Vagina (tissue), 2 donors: ENCODE results near the gene HACD4. TPM values are rescaled to one million over a fixed set of nuclear protein-coding genes. Genes with fewer than 3 reads are reported as not detected.
A peak's percentile ranks its signal among the peaks of the same experiment; 100 is the strongest.

Experiments
- DNase-seq, 2 donors: peaks; one replicate each; pipeline ENCODE4 v3.0.0-alpha.2; 2017; ENCODE audit errors: extremely low spot score in 2 of 2
- H3K27ac ChIP-seq: fragments of 200-600 bp; sonication (generic); one replicate; pipeline ENCODE4 v1.5.1; 2019
- H3K27me3 ChIP-seq: fragments of 200-600 bp; sonication (generic); one replicate; pipeline ENCODE4 v1.5.1; 2019
- H3K36me3 ChIP-seq, 2 donors: fragments of 200-600 bp; sonication (generic); one replicate each; pipeline ENCODE4 v1.5.1; 2017 to 2019
- H3K4me1 ChIP-seq: fragments of 200-600 bp; sonication (generic); one replicate; pipeline ENCODE4 v1.5.1; 2019
- H3K4me3 ChIP-seq, 2 donors: fragments of 200-600 bp; sonication (generic); 1 replicate in 1 of 2; 2 replicates in 1 of 2; pipeline ENCODE4 v1.5.1; 2016 to 2019
- H3K9me3 ChIP-seq: fragments of 200-600 bp; sonication (generic); one replicate; pipeline ENCODE4 v1.5.1; 2019
- POLR2A ChIP-seq, 2 donors: fragments of 450-650 bp; IDR thresholded peaks; one replicate each; pipeline ENCODE4 v1.6.1; 2017; ENCODE audit warnings: antibody characterized with exemption in 2 of 2, mild to moderate bottlenecking in 2 of 2, moderate library complexity in 2 of 2
- POLR2AphosphoS5 ChIP-seq, 2 donors: sonication (generic); formaldehyde crosslinking; IDR thresholded peaks; one replicate each; pipeline ENCODE4 v1.9.0; 2017; ENCODE audit warnings: antibody characterized with exemption in 2 of 2, mild to moderate bottlenecking in 2 of 2, low read depth in 1 of 2; ENCODE audit not compliant: insufficient read depth in 1 of 2
- intact Hi-C: fragments of 100-400 bp; cut with DNase I; formaldehyde crosslinking; loops from one replicate; pipeline ENCODE4 v1.15.1; 2023
- total RNA-seq: library from RNA; depleted of rRNA; stranded (reverse); fragments of >200 nt; gene quantifications from one replicate; pipeline ENCODE4 v1.2.3, GENCODE V29; 2016
- TF ChIP-seq, protein P1 (sequence below), 3 experiments: fragments of 450-650 bp in 2 of 3; fragments of 200-600 bp in 1 of 3; sonication (generic) in 1 of 3; IDR thresholded peaks; one replicate each; pipeline ENCODE4 v1.5.1; 2017 to 2019; ENCODE audit warnings: antibody characterized with exemption in 3 of 3, mild to moderate bottlenecking in 2 of 3, moderate library complexity in 2 of 3

Gene HACD4
- total RNA-seq, 1 donor from 2014 or later, result 3.2 TPM

DNA sequence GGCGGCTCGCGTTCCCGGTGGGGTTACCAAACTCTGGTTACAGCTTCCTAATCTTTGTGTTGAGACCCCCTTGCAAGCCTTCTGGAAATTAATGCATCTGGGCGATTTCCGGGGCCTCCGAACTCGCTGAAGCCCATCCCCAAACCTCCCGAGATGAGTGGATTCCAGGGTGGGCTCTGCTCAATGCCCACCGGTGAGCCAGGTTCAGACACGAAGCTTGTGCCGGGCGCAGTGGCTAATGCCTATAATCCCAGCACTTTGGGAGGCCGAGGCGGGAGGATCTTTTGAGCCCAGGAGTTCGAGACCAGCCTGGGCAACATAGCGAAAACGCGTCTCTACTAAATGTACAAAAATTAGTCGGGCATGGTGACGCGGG lies 356 bp upstream of the HACD4 start:
- DNase-seq, result no peak
- intact Hi-C loops, result no loop called here
- peak overlapping the region; percentile 52 to 68 for H3K4me3 ChIP-seq
- peak overlapping the region; percentile 84 for H3K27ac ChIP-seq
- TF ChIP-seq POLR2AphosphoS5 (IDR thresholded peaks at IDR 0.05; ENCODE audit: insufficient read depth in 1 of 2, low read depth in 1 of 2) (no peak), POLR2A (IDR thresholded peaks at IDR 0.05) (no peak)
- TF ChIP-seq, protein P1, sequence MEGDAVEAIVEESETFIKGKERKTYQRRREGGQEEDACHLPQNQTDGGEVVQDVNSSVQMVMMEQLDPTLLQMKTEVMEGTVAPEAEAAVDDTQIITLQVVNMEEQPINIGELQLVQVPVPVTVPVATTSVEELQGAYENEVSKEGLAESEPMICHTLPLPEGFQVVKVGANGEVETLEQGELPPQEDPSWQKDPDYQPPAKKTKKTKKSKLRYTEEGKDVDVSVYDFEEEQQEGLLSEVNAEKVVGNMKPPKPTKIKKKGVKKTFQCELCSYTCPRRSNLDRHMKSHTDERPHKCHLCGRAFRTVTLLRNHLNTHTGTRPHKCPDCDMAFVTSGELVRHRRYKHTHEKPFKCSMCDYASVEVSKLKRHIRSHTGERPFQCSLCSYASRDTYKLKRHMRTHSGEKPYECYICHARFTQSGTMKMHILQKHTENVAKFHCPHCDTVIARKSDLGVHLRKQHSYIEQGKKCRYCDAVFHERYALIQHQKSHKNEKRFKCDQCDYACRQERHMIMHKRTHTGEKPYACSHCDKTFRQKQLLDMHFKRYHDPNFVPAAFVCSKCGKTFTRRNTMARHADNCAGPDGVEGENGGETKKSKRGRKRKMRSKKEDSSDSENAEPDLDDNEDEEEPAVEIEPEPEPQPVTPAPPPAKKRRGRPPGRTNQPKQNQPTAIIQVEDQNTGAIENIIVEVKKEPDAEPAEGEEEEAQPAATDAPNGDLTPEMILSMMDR (IDR thresholded peaks at IDR 0.05), result no peak
- H3K36me3 ChIP-seq, result no peaks in the 10 kb centered on the region
- H3K27me3 ChIP-seq, result no peaks in the 10 kb centered on the region
- H3K4me1 ChIP-seq, result peaks cover 16% of the 10 kb centered on the region
- no peaks in the 10 kb centered on the region for H3K9me3 ChIP-seq

DNA sequence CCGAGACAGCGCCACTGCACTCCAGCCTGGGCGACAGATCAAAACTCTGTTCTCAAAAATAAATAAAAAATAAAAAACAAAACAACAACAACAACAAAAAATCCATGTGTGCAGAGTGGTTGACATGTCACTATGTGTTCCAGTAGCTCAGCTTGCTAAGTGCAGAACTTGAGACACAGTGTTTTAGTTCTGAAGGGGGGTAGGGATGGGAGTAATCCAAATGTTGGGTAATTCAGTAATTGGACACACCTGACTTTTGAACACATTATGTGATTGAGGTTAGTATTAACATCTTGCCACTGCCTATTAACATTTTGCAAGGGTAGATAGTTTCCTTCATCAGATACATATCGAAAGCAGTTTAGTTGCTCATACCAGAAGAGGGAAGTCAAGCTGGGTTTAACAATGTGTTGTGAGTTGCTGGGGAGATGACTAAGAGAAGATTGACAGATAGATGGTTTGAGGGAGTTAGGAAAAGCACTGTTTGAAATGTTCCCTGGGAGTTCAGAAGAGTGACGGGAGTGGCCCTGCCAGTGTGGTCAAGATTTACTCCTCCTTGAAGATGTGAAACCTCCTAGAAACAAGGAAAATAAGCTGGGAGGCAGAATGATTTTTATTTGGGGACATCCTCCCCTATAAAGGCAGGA lies 928 bp downstream of the HACD4 start:
- peak overlapping the region; percentile 84 for H3K27ac ChIP-seq
- no peaks in the 10 kb centered on the region for H3K36me3 ChIP-seq
- no peak for DNase-seq
- no peaks in the 10 kb centered on the region for H3K9me3 ChIP-seq
- peak overlapping the region; percentile 52 to 68 for H3K4me3 ChIP-seq
- TF ChIP-seq, protein P1 (IDR thresholded peaks at IDR 0.05), result no peak
- intact Hi-C loops, result no loop called here
- H3K4me1 ChIP-seq, result peaks cover 16% of the 10 kb centered on the region
- H3K27me3 ChIP-seq, result no peaks in the 10 kb centered on the region

DNA sequence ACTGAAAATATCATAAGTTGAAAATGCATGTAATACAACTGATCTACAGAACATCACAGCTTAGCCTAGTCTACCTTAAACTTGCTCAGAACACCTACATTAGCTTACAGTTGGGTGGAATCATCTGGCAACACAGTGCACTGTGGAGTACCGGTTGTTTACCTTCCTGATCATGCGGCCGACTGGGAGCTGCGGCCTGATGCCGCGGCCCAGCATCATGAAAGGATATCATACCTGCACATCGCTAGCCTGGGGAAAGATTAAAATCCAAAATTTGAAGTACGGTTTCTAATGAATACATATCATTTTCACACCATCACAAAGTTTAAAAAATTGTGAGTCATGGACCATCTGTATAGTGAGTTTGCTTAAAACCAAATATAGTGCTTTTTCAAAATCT lies 1.8 kb downstream of the HACD4 start:
- Histone ChIP-seq H3K27me3 (no peaks in the 10 kb centered on the region), H3K4me1 (peaks cover 16% of the 10 kb centered on the region), H3K36me3 (peaks cover 0 to 2% of the 10 kb centered on the region in 2 donors), H3K9me3 (no peaks in the 10 kb centered on the region), H3K27ac (no peak overlapping the region), H3K4me3 (no peak overlapping the region)
- no peak for DNase-seq
- intact Hi-C loops, result no loop called here
- TF ChIP-seq POLR2A (IDR thresholded peaks at IDR 0.05) (no peak), POLR2AphosphoS5 (IDR thresholded peaks at IDR 0.05; ENCODE audit: insufficient read depth in 1 of 2, low read depth in 1 of 2) (no peak)
- TF ChIP-seq, protein P1 (IDR thresholded peaks at IDR 0.05), result no peak

DNA sequence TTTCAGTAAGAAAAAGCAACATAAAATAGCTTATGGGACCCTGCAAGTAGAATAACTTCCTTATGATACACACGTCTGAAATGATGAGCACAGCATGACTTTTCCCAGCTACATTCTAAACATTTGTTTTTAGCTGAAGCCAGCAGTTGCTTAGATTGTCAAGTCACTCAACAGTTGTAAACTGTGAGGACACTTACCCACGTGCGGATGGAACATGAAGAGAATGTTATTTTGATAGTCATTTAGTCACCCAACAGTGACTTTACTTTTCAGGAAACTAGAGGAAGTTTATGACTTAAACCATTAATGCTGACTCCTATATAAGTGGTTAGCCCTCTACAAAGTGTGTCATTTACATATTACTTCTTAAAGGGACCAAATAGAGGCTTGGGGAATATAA lies 3.0 kb downstream of the HACD4 start:
- intact Hi-C loops, result no loop called here
- Histone ChIP-seq H3K27me3 (no peaks in the 10 kb centered on the region), H3K36me3 (peaks cover 0 to 6% of the 10 kb centered on the region in 2 donors), H3K4me3 (no peak overlapping the region), H3K9me3 (no peaks in the 10 kb centered on the region), H3K27ac (no peak overlapping the region), H3K4me1 (peaks cover 16% of the 10 kb centered on the region)
- DNase-seq, result no peak
- no peak for TF ChIP-seq POLR2AphosphoS5 (IDR thresholded peaks at IDR 0.05; ENCODE audit: insufficient read depth in 1 of 2, low read depth in 1 of 2)
- no peak for TF ChIP-seq POLR2A (IDR thresholded peaks at IDR 0.05)
- TF ChIP-seq, protein P1 (IDR thresholded peaks at IDR 0.05), result no peak

DNA sequence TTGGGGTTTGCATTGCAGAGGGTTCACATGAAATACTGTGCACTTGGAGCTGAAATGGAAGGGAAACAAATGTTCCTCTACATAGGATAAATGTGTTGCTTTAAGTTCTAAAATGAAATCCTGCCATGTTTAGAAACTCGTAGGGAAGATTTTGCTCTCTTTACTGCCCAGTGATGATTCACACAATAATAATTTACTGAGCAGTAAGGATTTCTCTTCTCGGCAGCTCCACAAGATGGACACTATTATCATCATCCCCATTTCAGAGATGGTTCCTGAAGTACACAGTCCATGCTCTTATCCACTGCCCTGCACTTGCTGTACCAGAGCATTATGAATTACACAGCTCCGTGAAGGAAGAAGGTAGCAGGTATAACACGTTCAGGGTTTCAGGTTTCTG lies 4.1 kb downstream of the HACD4 start:
- intact Hi-C loops, result no loop called here
- TF ChIP-seq POLR2A (IDR thresholded peaks at IDR 0.05), result no peak
- no peak for TF ChIP-seq POLR2AphosphoS5 (IDR thresholded peaks at IDR 0.05; ENCODE audit: insufficient read depth in 1 of 2, low read depth in 1 of 2)
- TF ChIP-seq, protein P1 (IDR thresholded peaks at IDR 0.05), result no peak
- Histone ChIP-seq H3K9me3 (no peaks in the 10 kb centered on the region), H3K36me3 (peaks cover 0 to 6% of the 10 kb centered on the region in 2 donors), H3K27me3 (no peaks in the 10 kb centered on the region), H3K4me3 (no peak overlapping the region), H3K27ac (no peak overlapping the region), H3K4me1 (peaks cover 16% of the 10 kb centered on the region)
- DNase-seq, result no peak
